Bronchial epithelial cell (primary cell): ENCODE data around the gene PHACTR1. TPM values are rescaled to one million over a fixed set of nuclear protein-coding genes. Genes with fewer than 3 reads are reported as not detected.

Source experiments
- DNase-seq: peaks from one replicate; pipeline ENCODE4 v3.0.0-alpha.2; 2010; ENCODE audit warnings: low read depth
- FAIRE-seq: peaks from 2 replicates; lab custom pipeline; 2011; peaks lifted over from hg19 to GRCh38; lab: Jason Lieb, UNC
- H3K27me3 ChIP-seq: 2 replicates; pipeline ENCODE4 v1.5.1; 2011; ENCODE audit warnings: low read length; ENCODE audit not compliant: control insufficient read depth, insufficient read depth
- H3K36me3 ChIP-seq: 2 replicates; pipeline ENCODE4 v1.5.1; 2011; ENCODE audit warnings: low read length; ENCODE audit not compliant: control insufficient read depth, insufficient read depth
- H3K4me3 ChIP-seq: 2 replicates; pipeline ENCODE4 v1.5.1; 2011; ENCODE audit warnings: mild to moderate bottlenecking, low read depth, low read length, control low read depth
- CTCF ChIP-seq: IDR thresholded peaks from 2 replicates; pipeline ENCODE4 v1.5.1; 2011; ENCODE audit warnings: mild to moderate bottlenecking, moderate library complexity, low read length, control low read depth, inconsistent platforms; ENCODE audit not compliant: insufficient read depth, severe bottlenecking
- total RNA-seq: library from RNA; depleted of rRNA; stranded (reverse); fragments of >200 nt; gene quantifications from 2 replicates; pipeline ENCODE4 v1.2.1, GENCODE V29; 2014

The PHACTR1 gene
- total RNA-seq, 1 donor from 2014 or later: under 0.01 TPM

GRCh38 chr6:13228264-13229204 lies 512.0 kb downstream of the PHACTR1 start:
- DNase-seq (no peak), FAIRE-seq (no peak)
- H3K27me3 ChIP-seq: no peaks in the 10 kb centered on the region
- no peak for TF ChIP-seq CTCF
- no peak overlapping the region for H3K4me3 ChIP-seq
- no peaks in the 10 kb centered on the region for H3K36me3 ChIP-seq

GRCh38 chr6:13229205-13230085 lies 512.9 kb downstream of the PHACTR1 start:
- DNase-seq: peak; percentile 7
- Histone ChIP-seq H3K4me3 (no peak overlapping the region), H3K27me3 (no peaks in the 10 kb centered on the region), H3K36me3 (no peaks in the 10 kb centered on the region)
- TF ChIP-seq CTCF: peak; percentile 49
- FAIRE-seq: no peak

GRCh38 chr6:13233106-13233505 lies 516.5 kb downstream of the PHACTR1 start:
- Histone ChIP-seq H3K4me3 (no peak overlapping the region), H3K36me3 (no peaks in the 10 kb centered on the region), H3K27me3 (no peaks in the 10 kb centered on the region)
- DNase-seq (no peak), FAIRE-seq (no peak)
- no peak for TF ChIP-seq CTCF

- FAIRE-seq (no peak), DNase-seq (peak; percentile 26)
- TF ChIP-seq CTCF: no peak
- Histone ChIP-seq H3K36me3 (no peaks in the 10 kb centered on the region), H3K4me3 (no peak overlapping the region), H3K27me3 (no peaks in the 10 kb centered on the region)
Measured at GRCh38 chr6:13234130-13234529, 517.6 kb downstream of the PHACTR1 start.

GRCh38 chr6:13235339-13235738 lies 518.8 kb downstream of the PHACTR1 start:
- FAIRE-seq (no peak), DNase-seq (no peak)
- TF ChIP-seq CTCF: no peak
- no peaks in the 10 kb centered on the region for H3K36me3 ChIP-seq
- H3K27me3 ChIP-seq: no peaks in the 10 kb centered on the region
- H3K4me3 ChIP-seq: no peak overlapping the region
